Loucy (cell line): Measurements from ENCODE around the gene DGKI.

Experiments
- CTCF ChIP-seq: fragments of 200-600 bp; sonication (generic); conservative IDR thresholded peaks from 2 replicates; pipeline ENCODE4 v1.5.1; 2014; ENCODE audit warnings: mild to moderate bottlenecking, antibody characterized with exemption, low read length
- EZH2phosphoT487 ChIP-seq: fragments of 200-600 bp; IDR thresholded peaks from 2 replicates; pipeline ENCODE4 v1.6.1; 2018; ENCODE audit warnings: antibody characterized with exemption, mild to moderate bottlenecking, moderate library complexity, borderline replicate concordance

- TF ChIP-seq CTCF (no peak), EZH2phosphoT487 (no peak)
Measured at GRCh38 chr7:137681657-137682562, 164.9 kb downstream of the DGKI start.
